Measurements from ENCODE around the gene UBE2E1.

Gene UBE2E1

DNA sequence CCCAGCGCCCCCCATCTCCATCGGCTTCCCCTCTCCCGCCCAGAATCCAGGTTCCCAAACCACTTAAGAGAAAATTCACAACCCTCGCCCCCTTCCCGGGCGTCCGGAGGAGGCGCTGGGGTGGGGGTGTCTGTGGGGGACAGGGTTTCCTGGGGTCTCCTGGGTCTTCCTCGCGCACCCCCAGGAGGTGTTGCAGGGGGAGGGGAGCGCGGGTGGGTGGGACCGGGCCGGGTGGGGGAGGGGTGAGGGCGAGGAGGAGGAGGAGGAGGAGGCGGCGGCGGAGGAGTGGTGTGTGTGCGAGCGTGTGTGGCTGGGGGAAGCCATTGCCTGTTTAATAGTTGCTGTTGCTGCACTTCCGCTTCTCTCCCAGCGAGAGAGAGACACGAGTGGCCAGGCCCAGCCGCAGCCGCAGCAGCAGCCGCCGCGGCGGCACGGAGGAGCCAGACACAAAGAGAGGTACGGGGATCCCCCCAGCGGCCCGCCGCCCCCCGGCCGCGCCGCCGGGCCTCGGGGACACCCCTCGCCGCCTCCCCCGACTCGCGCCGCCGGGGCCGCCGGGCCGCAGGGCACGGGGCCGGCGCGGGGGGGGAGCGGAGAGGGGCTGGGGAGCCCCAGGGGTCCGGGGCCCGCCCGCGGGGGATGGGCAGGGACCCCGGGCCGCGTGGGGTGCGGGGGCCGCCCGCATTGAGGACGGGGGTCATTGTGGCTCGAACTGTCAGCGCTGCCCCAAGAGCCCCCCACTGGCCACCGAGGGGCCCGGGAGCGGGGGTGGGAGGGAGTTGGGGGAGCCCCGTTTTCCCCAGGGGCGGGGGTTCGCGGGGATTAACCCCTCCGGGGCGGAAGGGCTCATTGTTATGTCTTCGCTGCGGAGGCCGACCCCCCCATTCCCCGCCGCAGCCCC, at the start of gene UBE2E1:
TSS of gene UBE2E1 (plus strand) at position 323 of the 901 bp plus-strand sequence. CDS start 1,315 bp downstream, outside the sequence.
- DNase-seq = peak; percentile 92

- DNase-seq = no peak
These were observed 49.4 kb upstream of the UBE2E1 start for GRCh38 chr3:23756206-23756840.

GRCh38 chr3:23758253-23758838, 47.4 kb upstream of the UBE2E1 start:
- DNase-seq = no peak

DNA sequence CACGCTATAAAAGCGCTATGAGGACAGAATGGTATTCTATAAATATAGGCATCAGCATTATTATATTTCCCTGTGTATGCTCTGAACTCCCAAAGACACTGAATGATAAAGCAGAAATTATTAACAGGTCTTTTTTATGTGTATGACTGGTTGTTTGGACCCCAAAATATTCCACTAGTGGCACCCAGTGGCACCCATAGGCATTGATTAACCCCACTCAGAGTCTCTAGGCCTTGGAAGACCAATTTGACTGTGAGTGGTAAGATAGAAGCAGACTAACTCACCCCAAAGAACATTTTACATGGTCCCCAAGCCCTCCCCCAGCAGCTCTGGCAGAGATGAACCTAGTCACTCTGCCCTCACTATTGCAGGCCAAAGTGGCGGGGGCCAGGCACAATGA, 45.4 kb upstream of the UBE2E1 start:
- no peak for DNase-seq

DNA sequence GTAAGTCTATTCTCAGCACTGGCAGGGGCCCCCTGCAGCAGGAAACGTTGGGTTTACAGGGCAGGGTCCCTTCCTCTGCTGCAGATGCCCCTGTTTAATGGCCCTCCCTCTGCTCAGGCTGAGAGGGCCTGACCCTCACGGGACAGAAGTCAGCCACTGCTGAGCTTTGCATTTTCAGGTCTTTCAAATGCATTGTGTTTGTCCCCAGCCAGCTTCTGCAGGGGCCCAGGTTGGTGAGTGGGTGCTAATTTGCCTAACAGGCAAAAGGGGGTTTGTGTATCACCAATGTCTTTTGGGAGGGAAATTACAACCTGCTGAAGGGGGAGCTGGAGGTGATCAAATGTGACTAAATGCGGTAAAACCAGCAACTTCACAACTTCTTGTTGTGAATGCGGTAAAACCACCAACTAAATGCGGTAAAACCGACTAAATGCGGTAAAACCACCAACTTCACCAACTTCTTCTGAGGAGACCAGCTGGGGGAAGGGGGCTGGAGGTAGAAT, 44.8 kb upstream of the UBE2E1 start:
- DNase-seq = no peak

DNA sequence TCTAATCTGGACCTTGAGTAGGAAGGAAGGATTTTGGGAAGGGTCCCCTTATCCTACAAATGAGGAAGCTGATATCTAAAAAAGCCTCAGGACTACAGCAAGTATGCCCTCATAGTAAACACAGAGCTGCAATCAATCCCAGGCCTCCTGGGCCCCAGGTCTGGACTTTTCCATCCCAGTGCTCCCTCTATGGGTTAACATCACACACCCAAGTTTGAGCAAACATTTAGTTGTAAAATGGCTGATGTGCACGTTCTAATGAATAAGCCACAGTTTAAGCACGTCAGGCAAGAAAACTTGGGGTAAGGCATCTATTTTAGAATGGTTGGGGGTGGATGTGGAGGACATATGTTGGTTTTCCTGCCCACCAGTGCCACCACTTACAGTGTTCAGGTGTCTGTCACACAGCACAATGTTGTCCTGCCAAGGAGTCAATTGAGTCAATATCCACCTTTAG, 44.3 kb upstream of the UBE2E1 start:
- DNase-seq = peak; percentile 54

DNA sequence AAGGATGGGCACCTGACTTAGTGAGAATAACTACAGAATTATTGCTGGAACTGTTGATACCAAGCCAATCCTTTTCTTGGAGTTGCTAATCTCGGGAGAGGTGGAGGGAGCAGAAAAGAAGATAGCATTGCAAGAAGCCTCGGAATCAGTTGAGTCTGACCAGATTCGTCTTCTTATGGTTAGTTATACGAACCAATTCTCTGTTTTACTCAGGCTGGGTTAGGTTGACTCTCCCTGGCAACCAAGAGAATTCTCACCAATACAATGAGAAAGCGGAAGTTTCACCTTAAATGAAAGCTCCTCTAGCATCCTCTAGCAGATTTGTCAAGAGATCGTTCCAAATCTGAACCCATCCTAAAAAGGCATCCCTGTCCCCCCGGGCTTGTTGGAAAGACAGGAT, 43.5 kb upstream of the UBE2E1 start:
- DNase-seq = no peak

GRCh38 chr3:23762759-23763477, 42.8 kb upstream of the UBE2E1 start:
- no peak for DNase-seq

DNA sequence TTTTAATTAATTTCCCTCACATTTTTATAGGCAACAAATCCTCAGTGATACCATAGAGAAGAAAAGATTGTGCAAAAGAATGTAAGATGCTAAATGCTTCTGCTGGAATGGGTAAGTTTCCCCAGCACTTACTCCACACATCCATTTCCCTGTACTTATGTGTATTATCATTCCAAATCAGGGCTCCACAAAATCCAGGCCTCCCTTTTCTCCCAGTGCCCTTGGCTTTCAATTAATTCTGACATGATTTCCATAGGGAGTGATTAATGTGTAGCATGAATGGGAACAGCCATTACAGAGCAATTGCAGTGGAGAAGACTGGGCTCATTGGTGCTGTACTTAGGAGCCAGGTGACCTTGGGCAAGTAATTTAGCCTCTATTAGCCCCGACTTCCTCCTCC, 41.3 kb upstream of the UBE2E1 start:
- DNase-seq = no peak

- no peak for DNase-seq
These were observed 38.2 kb upstream of the UBE2E1 start for GRCh38 chr3:23767546-23767945.

GRCh38 chr3:23775254-23775909, 30.4 kb upstream of the UBE2E1 start:
- no peak for DNase-seq

DNA sequence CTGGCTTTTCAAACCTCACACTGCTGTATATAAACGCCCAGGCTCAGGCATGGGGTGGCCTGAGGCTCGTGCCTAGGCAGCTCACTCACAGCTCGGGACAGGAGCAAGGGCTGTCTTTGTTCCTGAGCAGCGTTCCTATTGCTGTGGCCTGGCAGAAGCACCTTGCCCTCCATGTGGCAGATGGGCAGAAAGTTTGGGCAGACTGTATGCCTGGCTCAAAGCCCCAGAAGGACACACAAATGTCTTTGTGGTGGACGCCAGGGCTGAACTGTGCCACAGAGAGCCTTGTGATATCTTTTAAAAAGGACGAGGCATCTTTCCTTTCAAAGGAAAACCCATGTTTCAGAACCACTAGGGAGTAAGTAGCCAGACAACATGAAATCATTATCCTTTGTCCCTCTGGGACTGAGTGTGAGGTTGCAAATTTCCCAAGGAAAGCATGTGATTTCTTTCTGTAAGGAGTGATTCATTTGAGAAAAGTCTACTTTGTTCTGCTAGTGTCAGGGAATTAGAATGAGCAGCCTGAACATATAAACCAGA, 29.3 kb upstream of the UBE2E1 start:
- DNase-seq = no peak

DNA sequence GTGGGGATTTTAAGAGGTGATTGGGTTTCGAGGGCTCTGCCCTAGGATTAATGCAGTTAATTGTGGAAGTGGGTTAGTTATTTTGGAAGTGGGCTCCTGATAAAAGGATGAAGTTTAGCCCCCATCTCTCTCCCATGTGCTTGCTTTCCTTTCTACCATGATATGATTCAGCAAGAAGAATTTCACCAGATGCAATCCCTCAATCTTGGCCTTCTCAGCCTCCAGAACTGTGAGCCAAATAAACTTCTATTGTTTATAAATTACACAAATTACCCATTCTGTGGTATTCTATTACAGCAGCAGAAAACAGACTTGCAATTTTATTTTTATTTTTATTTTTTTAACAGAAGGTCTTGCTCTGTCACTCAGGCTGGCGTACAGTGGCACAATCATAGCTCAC, 27.3 kb upstream of the UBE2E1 start:
- no peak for DNase-seq

GRCh38 chr3:23779841-23780240, 25.9 kb upstream of the UBE2E1 start:
- DNase-seq = no peak

GRCh38 chr3:23781051-23781450, 24.7 kb upstream of the UBE2E1 start:
- no peak for DNase-seq

- no peak for DNase-seq
These were observed 23.9 kb upstream of the UBE2E1 start for GRCh38 chr3:23781871-23782270.

DNA sequence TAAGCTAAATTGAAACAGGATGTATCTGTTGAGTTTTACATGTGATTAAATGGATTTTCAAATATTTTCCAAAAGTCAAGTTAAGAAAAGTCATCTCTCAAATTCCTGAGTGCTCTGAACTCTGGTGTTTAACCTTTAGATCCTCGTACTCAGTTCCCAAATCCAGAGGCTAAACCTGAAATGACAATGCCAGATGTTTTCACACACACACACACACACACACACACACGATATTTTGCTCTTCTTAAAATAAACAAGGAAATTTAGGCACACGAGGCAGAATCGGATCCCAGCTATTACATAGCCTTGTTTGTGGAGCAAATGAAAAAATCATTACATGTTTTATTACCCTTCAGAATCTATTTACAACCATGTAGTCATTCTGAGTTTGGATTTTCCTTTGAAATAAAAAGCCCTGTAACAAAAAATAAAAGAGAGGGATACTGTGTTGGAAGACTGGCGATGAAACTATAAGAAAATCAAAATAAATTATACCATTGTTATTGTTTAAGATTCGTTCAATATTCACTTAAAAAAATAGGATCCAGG, 20.6 kb upstream of the UBE2E1 start:
- DNase-seq = no peak

GRCh38 chr3:23785882-23786281, 19.9 kb upstream of the UBE2E1 start:
- DNase-seq = no peak

DNA sequence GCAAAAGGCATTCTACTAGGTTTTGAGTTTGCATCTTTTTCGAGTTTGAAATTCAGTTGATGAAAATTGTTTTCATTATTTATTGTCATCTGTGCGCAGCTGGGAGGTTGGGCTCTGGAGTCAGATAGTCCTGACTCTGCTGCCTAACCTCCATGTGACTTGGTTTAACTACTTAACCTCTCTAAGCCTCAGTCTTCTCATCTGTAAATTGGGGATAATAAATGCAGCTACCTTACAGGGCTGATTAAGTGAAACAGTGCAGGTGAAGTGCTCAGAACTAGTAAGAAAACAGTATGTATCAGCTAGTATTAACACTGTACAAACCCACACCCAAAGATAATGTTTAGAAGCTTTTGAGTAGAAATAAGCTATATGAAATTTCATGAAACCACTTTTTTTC, 14.1 kb upstream of the UBE2E1 start:
- DNase-seq = no peak

DNA sequence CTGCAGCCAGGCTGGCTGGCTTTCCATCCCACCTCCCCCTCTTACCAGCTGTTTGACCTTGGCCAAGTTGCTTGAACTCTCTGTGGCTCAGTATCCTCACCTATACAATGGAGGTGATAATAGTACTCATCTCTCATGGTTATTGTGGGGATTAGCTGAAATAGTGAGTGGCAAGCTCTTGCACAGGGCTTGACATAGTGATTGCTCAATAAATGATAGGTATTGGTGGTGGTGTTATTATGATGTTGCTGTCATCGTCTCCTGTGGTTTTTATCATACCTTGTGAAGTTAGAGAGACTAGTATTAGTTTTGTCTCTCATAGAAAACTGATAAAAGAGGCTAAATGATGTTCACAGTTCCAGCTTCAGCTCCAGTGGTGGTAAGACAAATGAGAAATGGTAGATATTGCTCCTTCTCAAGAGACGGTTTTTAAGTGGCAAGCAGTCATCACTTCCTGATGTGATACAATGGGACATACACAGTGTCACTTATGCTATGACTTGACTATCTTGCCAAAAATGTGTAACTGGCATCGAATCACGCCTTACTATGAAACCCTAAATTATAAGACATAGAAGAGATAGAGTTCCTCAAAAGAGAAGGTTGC, 12.1 kb upstream of the UBE2E1 start:
- no peak for DNase-seq

DNA sequence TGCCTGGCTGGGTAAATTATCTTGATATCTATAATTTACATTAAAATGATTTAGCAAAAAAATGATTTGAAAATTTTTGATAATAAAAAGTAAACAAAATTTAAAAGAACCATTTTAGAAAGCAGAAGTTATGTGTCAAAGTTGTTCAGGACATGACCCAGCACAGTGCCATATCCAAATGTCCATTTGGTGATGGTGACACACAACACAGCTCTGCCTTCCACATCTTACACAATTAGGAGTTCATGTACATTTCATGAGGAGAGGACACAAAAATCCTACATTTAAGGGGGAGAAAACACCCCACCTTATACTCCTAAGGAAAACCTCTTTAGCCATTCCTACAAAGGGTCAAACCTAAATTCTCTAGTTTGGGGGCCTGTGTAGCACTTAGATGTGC, 10.7 kb upstream of the UBE2E1 start:
- no peak for DNase-seq
